Mucosa of descending colon (tissue), 3 donors: ENCODE measurements around the gene FSCN2. TPM values are rescaled to one million over a fixed set of nuclear protein-coding genes. Genes with fewer than 3 reads are reported as not detected.

Source experiments
- ATAC-seq: fragments of 200-7000 bp; cut with Tn5 transposase; one replicate; pipeline ENCODE4 v1.9.1; 2020; ENCODE audit warnings: mild to moderate bottlenecking, moderate library complexity
- DNase-seq, 3 donors: peaks; one replicate each; pipeline ENCODE4 v3.0.0-alpha.2; 2020
- H3K36me3 ChIP-seq: fragments of 200-600 bp; one replicate; pipeline ENCODE4 v1.8.0; 2021; ENCODE audit warnings: low read depth, mild to moderate bottlenecking
- H3K4me1 ChIP-seq: fragments of 200-600 bp; one replicate; pipeline ENCODE4 v1.8.0; 2021; ENCODE audit warnings: low read depth, mild to moderate bottlenecking
- H3K4me3 ChIP-seq: fragments of 200-600 bp; one replicate; pipeline ENCODE4 v1.8.0; 2021; ENCODE audit warnings: mild to moderate bottlenecking
- H3K9me3 ChIP-seq: fragments of 200-600 bp; one replicate; pipeline ENCODE4 v1.8.0; 2021; ENCODE audit warnings: mild to moderate bottlenecking
- CTCF ChIP-seq: fragments of 200-600 bp; IDR thresholded peaks from one replicate; pipeline ENCODE4 v1.8.0; 2022; ENCODE audit warnings: antibody characterized with exemption, mild to moderate bottlenecking
- intact Hi-C, 2 donors: fragments of 100-400 bp; cut with DNase I in 1 of 2; cut with micrococcal nuclease in 1 of 2; formaldehyde crosslinking; loops; one replicate each; pipeline versions ENCODE4 v1.11.0 to v1.11.1; 2022; cut with DNase I, micrococcal nuclease
- total RNA-seq, 3 donors: library from RNA; stranded (reverse); fragmentation: NEBNext Ultra II Directional in 2 of 3; extraction: Animal tissue kit (Norgen Biotek cat#: 25700) in 2 of 3; gene quantifications; one replicate each; pipeline versions ENCODE4 v1.2.1 to v1.2.4, GENCODE V29; 2021 to 2023
- donor health status: DM: no; HTN: no; CAD: no; lungs with moderate emphysema.
- donor health status: DM: no; HTN: no; CAD: no.
- donor health status: DM: no; HTN: yes; CAD: no.

Gene FSCN2
- total RNA-seq, 3 donors from 2014 or later, result 1.6 to 4.0 (median 2.5) TPM

GRCh38 chr17:81513753-81514488 lies 14.3 kb upstream of the FSCN2 start:
- ATAC-seq (peak; percentile 12), DNase-seq (peak; percentile 71 to 85 (median 81))
- intact Hi-C loops, result loop anchor here in 1 of 2 donors (10.0 kb wide), 1 partner anchor 119 kb away; the partner anchor contains the start of gene BAHCC1
- no peak for TF ChIP-seq CTCF
- peaks cover 32% of the 10 kb centered on the region for H3K4me1 ChIP-seq
- H3K4me3 ChIP-seq, result peak overlapping the region; percentile 98
- no peaks in the 10 kb centered on the region for H3K9me3 ChIP-seq
- H3K36me3 ChIP-seq, result no peaks in the 10 kb centered on the region

- Histone ChIP-seq H3K4me1 (peaks cover 31% of the 10 kb centered on the region), H3K36me3 (no peaks in the 10 kb centered on the region), H3K9me3 (no peaks in the 10 kb centered on the region), H3K4me3 (peak overlapping the region; percentile 98)
- no peak for DNase-seq
- intact Hi-C loops, result loop anchor here in 1 of 2 donors (10.0 kb wide), 1 partner anchor 120 kb away; the partner anchor contains the start of gene BAHCC1
- no peak for TF ChIP-seq CTCF
- no peak for ATAC-seq
These were observed 13.8 kb upstream of the FSCN2 start for GRCh38 chr17:81514489-81514738.

DNA sequence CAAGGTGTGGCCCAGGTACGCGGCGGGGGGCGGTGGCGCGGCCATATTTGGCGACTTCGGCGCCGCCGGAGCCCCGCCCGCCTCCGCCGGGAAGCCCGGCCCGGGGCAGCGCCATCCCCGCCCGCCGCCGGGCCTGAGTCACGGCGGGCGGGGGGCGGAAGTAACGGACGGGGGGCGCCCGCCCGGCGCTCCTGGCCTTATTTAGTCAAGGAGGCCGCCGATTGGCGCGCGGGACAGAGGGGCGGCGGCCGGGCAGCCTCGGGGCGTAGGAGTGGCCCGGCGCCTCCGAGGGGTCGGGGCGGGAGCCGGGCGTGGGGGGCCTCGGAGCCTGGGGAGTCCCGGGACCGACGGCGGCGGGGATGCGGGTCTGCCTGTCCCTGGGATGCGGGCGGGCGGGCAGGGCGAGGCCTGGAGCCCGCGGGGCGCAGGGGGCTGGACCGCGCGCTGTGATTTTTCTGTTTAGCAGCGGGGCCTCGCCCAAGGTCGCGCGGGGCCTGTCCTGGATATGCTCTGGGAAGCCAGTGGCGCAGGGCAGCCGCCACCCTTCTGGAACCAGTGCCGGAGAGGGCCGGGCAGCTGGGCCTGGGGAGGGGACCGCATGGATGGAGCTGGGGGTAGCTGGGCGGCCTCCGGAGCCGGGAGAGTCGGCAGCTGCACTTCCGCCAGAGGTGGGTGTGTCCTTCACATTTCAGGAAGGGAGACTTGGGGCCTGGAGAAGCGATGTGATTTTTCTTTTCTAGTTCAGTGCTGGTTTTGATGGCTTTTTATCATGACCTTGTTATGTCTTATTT lies 13.2 kb upstream of the FSCN2 start:
- ATAC-seq (peak; percentile 56), DNase-seq (peak; percentile 90 to 93 (median 93))
- Histone ChIP-seq H3K4me3 (peak overlapping the region; percentile 98), H3K9me3 (no peaks in the 10 kb centered on the region), H3K4me1 (peaks cover 34% of the 10 kb centered on the region), H3K36me3 (no peaks in the 10 kb centered on the region)
- no peak for TF ChIP-seq CTCF
- intact Hi-C loops, result loop anchor here in 1 of 2 donors (10.0 kb wide), 1 partner anchor 120 kb away; the partner anchor contains the start of gene BAHCC1

GRCh38 chr17:81515530-81516041 lies 12.6 kb upstream of the FSCN2 start:
- ATAC-seq (no peak), DNase-seq (peak in 2 of 3 donors; percentile 60 to 76)
- Histone ChIP-seq H3K9me3 (no peaks in the 10 kb centered on the region), H3K4me1 (peaks cover 33% of the 10 kb centered on the region), H3K36me3 (no peaks in the 10 kb centered on the region), H3K4me3 (peak overlapping the region; percentile 98)
- no peak for TF ChIP-seq CTCF
- intact Hi-C loops, result loop anchor here in 1 of 2 donors (10.0 kb wide), 1 partner anchor 121 kb away; the partner anchor contains the start of gene BAHCC1

DNA sequence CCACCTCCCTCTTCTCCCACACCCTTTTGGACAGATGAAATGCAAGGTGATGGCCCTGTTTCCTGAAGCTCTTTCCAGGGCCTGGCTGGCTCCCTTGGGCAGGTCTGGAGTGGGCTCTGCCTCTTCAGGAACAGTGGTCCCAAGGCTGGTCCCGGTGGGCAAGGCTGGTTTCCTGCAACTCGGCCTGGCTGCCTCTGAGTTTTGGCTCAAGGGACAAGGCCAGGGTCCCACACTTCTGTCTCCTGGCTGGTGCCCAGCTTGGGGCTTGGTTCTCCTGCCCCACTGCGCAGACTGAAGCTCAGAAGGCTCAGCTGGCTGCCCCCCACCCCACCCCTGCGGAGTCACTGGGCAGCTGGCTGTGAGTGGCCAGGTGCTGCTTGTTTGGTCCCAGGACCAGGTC lies 11.7 kb upstream of the FSCN2 start:
- ATAC-seq (no peak), DNase-seq (peak in 1 of 3 donors; percentile 42)
- peaks cover 33% of the 10 kb centered on the region for H3K4me1 ChIP-seq
- TF ChIP-seq CTCF, result no peak
- H3K9me3 ChIP-seq, result no peaks in the 10 kb centered on the region
- intact Hi-C loops, result loop anchor here in 1 of 2 donors (10.0 kb wide), 1 partner anchor 122 kb away; the partner anchor contains the start of gene BAHCC1
- H3K36me3 ChIP-seq, result no peaks in the 10 kb centered on the region
- H3K4me3 ChIP-seq, result no peak overlapping the region
